OCI-LY3 (cell line): ENCODE data around the gene SPRY1.

Experiments used
- CTCF ChIP-seq: fragments of 200-600, 300-600 bp; sonication (generic); IDR thresholded peaks from 2 replicates; pipeline ENCODE4 v1.5.1; 2014; ENCODE audit warnings: antibody characterized with exemption, low read length, low read depth
- EZH2phosphoT487 ChIP-seq: fragments of 200-600 bp; shearing (Covaris generic); IDR thresholded peaks from 2 replicates; pipeline ENCODE4 v1.6.1; 2018; ENCODE audit warnings: antibody characterized with exemption, mixed run types, low read depth

- no peak for TF ChIP-seq CTCF
- TF ChIP-seq EZH2phosphoT487, result no peak
Observed at GRCh38 chr4:123418351-123418931, 21.8 kb downstream of the SPRY1 start.
